ENCODE data around the gene TIMP4. TPM values are rescaled to one million over a fixed set of nuclear protein-coding genes. Genes with fewer than 3 reads are reported as not detected.

TIMP4 gene
- total RNA-seq, 1 donor from 2014 or later = 6.9 TPM

GRCh38 chr3:12185172-12185710 is 26.5 kb upstream of the TIMP4 start:
- ATAC-seq (no peak), DNase-seq (no peak)
- TF ChIP-seq CTCF (IDR thresholded peaks at IDR 0.05) = no peak
- intact Hi-C loops (cut with DNase I) = no loop called here
- Histone ChIP-seq H3K4me3 (no peak overlapping the region), H3K27ac (no peak overlapping the region), H3K27me3 (no peaks in the 10 kb centered on the region), H3K4me1 (peaks cover 9% of the 10 kb centered on the region), H3K36me3 (no peaks in the 10 kb centered on the region), H3K9me3 (no peaks in the 10 kb centered on the region)

GRCh38 chr3:12184541-12184940 is 25.8 kb upstream of the TIMP4 start:
- no peak for ATAC-seq
- TF ChIP-seq CTCF (IDR thresholded peaks at IDR 0.05) = no peak
- Histone ChIP-seq H3K4me1 (peaks cover 9% of the 10 kb centered on the region), H3K9me3 (no peaks in the 10 kb centered on the region), H3K27me3 (no peaks in the 10 kb centered on the region), H3K27ac (no peak overlapping the region), H3K4me3 (no peak overlapping the region), H3K36me3 (no peaks in the 10 kb centered on the region)
- DNase-seq = no peak
- intact Hi-C loops (cut with DNase I) = no loop called here

GRCh38 chr3:12182687-12183441 is 24.2 kb upstream of the TIMP4 start:
- H3K4me1 ChIP-seq = peaks cover 12% of the 10 kb centered on the region
- H3K4me3 ChIP-seq = no peak overlapping the region
- H3K27ac ChIP-seq = no peak overlapping the region
- H3K36me3 ChIP-seq = no peaks in the 10 kb centered on the region
- TF ChIP-seq CTCF (IDR thresholded peaks at IDR 0.05) = no peak
- no peak for DNase-seq
- H3K9me3 ChIP-seq = no peaks in the 10 kb centered on the region
- H3K27me3 ChIP-seq = no peaks in the 10 kb centered on the region
- no peak for ATAC-seq
- intact Hi-C loops (cut with DNase I) = no loop called here

GRCh38 chr3:12181806-12182205 is 23.1 kb upstream of the TIMP4 start:
- Histone ChIP-seq H3K27ac (no peak overlapping the region), H3K27me3 (no peaks in the 10 kb centered on the region), H3K9me3 (no peaks in the 10 kb centered on the region), H3K4me1 (peaks cover 9% of the 10 kb centered on the region), H3K36me3 (no peaks in the 10 kb centered on the region), H3K4me3 (no peak overlapping the region)
- no peak for DNase-seq
- TF ChIP-seq CTCF (IDR thresholded peaks at IDR 0.05) = no peak
- intact Hi-C loops (cut with DNase I) = no loop called here
- no peak for ATAC-seq

GRCh38 chr3:12181301-12181700 is 22.6 kb upstream of the TIMP4 start:
- ATAC-seq (no peak), DNase-seq (no peak)
- Histone ChIP-seq H3K27me3 (no peaks in the 10 kb centered on the region), H3K9me3 (no peaks in the 10 kb centered on the region), H3K4me1 (peaks cover 9% of the 10 kb centered on the region), H3K4me3 (no peak overlapping the region), H3K36me3 (no peaks in the 10 kb centered on the region), H3K27ac (no peak overlapping the region)
- intact Hi-C loops (cut with DNase I) = no loop called here
- no peak for TF ChIP-seq CTCF (IDR thresholded peaks at IDR 0.05)
